Raji (cell line): ENCODE measurements around the gene SSRP1.

Experiments
- POLR2A ChIP-seq: IDR thresholded peaks from 2 replicates; pipeline ENCODE4 v1.6.1; 2011; ENCODE audit warnings: low read depth, low read length, control low read depth; ENCODE audit not compliant: insufficient read depth

Gene SSRP1

DNA sequence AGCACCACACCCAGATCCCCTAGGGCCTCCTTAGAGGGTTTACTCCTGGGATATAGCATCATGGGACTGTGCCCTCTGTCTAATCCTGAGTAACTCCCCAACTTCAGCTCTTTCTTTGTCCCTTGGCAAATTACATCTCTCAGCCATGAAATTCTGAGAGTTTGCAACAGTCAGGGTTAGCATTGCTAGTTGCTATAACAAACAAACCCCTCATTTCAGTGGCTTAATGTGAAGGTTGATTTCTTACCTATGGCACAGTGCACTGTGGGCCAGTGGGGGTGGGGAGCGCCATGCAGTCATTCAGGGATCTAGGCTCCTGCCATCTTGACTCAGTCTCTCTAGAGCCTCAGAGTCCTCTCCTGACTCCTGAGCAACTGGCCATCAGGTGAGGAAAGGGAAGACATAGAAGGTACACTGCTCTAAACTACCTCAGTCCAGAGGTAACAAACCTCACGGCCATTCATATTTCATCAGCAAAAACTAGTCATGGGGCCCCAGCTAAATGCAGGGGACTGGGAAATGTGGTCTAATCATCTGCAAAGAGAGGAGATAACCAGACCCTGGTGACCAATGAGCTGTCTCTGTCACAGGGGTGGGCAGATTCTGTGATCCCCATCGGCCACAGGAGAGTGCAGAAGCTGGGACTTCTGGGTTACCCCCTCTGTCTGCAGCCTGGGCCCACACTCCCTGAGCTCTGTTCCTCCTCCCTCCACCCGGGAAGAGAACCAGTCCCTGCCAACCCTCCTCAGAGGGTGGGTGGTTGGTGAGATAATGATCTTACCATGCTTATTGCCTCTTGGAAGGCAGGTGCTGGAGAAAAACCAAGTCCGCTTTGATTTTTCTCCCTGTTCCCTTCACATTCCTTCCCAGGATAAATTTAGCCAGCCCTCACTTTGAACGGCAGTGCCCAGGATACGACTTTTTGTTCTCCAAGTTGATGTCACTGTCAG lies 27.7 kb upstream of the SSRP1 start:
- TF ChIP-seq POLR2A, result no peak

DNA sequence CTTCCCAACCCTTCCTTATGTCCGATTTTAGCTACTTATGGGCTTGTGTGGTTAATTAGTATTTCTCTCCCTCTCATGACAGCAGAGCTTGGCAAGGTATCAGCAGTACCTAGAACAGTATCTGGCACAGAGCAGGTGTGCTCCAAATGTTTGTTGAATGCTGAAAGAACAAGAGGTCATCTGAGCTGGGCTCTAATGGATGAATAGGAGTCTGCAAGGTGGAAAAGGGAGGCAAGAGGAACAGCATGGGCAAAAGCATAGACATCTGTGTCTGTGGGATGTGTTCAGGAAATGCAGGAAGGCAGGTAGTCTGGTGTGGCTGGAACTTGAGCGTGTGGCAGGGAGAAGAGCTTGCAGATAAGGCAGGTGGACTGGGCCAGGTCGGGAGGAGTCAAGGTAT lies 26.2 kb upstream of the SSRP1 start:
- TF ChIP-seq POLR2A, result no peak

DNA sequence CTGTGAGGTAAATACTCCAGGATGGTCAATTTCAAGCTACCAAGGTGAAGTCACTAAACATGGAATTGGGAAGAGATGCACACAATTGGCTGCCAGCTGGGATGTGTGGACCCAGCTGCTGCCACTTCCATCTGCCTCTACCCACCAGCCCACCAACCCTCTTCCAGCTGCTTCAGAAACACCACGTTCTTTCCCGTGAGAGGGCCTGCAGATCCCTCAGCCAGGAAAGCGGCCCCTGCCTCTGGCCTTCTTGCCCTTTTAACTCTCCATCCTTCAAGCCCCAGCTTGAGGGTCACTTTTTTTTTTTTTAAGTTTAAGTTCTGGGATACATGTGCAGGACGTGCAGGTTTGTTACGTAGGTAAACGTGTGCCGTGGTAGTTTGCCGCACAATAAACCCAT lies 25.3 kb upstream of the SSRP1 start:
- no peak for TF ChIP-seq POLR2A

DNA sequence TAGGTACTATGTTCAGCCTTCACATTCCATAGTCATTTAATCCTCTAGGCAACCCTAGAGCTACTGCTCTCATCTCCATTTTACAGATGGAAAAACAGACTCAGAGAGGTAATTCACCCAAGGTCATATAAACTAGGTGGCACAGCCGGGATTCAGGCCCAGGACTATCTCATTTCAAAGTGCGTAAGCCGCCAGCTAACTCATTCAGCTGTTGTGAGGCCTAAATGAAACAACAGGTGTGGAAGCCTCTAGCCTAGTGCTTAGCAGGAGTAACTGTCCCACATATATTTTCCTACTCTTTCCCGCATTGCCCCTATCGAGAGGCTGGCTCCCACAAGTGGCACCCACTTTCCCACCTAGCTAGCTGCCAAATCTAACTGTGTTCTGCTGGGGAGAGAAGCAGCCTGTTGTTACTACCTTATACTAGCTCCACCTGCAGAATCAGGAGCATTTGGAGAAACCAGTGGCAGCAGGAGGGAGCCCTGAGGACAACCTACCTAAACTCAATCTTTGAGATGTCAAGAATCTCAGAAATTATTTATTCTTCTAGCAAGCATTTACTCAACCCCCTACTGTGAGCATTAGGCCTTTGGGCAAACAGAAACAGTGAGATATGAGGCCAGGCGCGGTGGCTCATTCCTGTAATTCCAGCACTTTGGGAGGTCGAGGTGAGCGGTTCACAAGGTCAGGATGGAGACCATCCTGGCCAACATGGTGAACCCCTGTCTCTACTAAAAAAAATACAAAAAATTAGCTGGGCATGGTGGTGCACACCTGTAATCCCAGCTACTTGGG lies 24.4 kb upstream of the SSRP1 start:
- no peak for TF ChIP-seq POLR2A

DNA sequence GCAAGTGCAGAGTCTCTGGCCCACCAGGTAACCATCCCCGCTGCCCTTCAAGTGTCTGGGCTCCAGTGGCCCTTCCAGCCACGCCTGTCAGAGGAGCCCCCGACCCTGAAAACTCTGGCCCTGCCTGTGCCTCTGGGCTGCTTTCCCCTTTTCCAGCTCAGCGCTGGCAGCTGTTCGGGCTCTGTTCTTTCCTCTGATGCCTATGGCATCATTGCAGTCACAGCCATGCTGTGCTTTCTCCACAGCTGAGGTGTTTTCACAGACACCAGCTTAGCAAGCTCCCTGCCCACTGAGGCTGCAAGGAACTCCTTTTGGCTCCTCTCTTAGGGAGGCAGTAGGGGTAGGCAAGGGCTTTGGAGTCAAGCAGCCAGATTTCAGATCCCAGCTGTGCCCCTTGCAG lies 23.7 kb upstream of the SSRP1 start:
- no peak for TF ChIP-seq POLR2A

DNA sequence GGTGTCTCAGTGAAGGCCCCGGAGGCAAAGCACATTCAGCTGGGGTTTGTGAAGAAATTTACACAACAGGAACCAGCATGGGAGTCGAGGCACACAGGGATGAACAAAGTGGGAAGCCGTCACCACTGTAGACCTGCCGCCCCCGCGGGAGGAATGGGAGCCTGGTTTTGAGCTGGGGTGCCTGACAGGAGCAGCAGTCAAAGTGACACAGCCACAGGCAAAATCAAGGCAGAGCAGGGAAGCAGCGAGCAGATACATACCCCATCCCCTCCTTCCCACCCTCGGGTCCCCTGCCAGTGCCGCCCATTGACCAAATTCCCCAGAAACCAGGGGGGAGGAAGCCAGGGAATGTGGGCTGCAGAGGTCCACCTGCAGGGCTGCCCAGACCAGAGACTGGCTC lies 23.3 kb upstream of the SSRP1 start:
- TF ChIP-seq POLR2A, result no peak

DNA sequence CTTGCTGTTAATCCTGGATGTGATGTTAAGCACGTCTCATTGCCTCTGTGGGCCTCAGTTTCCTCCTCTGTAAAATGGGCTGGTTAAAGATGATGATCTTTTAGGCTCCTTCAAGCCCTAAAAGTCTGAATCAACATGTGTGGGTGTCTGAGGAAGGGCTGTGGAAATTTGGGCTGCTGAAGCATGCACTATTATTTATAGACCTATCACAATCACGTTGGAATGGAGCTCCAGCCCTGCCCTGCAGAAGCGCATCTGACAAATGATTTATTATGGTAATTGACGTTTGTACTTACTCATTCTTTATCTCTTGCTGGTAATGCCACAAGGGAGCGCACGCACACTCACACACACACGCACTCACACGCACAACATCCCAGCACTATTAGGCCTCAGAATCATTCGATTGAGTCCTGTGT lies 22.9 kb upstream of the SSRP1 start:
- no peak for TF ChIP-seq POLR2A

DNA sequence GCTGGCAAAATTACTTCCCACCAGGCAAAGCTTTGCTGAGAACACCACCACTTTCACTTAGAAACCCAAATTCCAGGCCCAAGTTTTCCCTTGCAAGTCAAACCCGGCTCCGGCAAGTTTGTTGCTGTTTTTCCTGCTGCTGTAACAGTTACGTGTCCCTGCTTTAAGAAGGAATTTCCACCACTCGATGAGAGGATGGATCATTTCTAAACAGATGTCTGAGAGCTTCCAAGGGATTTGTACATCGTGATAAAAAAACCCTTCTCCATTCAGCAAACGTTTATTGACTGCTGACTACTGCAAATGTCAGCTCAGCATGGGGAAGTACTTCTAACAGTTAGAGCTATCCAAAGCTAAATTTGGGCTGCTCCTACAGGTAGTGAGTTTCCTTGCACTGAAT lies 22.2 kb upstream of the SSRP1 start:
- no peak for TF ChIP-seq POLR2A

DNA sequence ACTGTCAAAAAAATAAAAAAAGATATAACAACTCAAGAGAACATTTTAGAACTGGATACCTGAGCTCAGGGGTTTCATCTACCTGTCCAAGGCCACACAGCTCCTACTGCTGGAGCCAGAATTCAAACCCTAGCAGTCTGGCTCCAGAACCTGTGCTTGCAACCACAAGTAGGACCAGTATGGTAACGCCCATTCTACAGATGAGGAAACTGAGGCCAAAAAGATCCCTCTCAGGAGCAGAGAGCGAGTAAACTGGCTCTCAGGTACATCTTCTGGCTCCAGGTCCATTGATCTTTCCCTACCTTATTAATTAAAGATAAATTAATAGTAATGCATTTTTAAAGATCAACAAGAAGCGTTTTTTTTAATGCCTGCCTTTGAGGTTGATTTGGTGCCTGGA lies 21.6 kb upstream of the SSRP1 start:
- TF ChIP-seq POLR2A, result no peak

DNA sequence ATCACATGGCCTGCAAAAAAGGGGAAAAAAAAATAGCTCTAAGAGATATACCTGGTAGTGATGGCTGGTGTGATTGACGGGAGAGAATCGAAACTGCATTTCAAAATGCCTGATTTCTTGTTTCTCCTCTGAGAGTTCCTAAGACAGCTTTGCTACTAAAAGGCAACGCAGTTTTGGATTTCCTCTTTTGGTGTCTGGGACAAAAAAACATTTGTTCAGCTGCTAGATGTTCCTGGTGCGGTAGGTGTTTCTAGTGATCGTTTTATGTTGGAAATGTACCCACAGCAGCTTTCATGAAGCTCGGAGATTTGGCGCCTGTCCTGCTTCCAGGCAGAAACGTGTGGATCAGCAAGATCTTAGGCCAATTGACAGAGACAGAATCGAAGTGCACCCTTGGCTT lies 20.6 kb upstream of the SSRP1 start:
- no peak for TF ChIP-seq POLR2A

DNA sequence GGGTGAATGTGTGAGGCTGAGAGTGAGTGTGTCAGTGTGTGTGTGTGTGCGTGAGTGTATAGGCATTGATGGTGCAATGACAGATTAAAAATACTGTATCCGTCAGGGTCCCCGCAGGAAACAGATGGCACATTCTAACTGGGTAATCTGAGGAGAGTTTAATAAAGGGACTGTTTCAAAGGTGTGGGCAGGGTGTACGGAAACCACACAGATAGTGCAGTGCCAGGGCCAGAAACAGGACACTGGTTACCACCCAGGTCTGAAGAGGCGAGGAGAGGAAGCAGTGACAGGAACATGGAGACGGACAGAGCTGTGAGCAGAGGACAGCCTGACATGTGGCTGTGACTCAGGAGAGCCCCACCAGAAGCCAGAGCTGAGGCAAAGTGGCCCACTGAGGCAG lies 19.0 kb upstream of the SSRP1 start:
- no peak for TF ChIP-seq POLR2A

DNA sequence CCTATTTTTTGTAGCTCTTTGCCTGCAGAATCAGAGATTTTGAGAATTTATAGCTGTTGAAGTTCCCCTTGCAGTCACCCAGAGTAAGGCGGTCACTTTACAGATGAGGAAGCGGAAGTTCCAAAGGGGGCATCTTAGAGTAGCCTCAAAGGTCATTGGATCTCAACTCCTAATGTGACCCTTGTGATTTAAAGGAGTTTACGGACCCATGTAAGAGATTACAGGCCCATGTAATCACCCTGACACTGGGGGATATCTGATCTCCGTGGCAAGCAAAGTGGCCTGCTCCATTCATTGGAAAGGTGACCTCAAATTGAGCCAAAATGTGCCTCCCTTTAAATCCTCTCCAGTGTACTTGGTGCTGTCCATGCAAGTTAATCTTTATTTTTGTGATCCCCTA lies 18.2 kb upstream of the SSRP1 start:
- TF ChIP-seq POLR2A, result no peak

DNA sequence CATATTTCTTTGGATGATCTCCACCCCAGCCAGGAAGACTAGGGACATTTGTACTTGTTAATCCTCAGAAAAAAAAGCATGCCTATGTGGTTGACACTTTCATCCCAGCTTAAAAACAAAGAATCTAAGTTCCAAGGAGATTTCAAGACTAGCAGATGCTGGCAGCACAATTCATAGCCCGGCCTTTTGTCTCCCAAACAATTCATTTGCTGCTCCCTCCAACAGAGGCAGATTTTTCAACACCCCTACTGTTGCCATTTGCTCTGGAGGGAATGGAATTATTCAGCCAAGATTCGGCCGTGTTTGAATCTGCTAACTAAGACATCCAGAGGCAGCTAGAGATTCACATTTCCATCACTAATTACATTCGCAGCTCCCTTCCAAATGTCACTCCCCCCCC lies 17.8 kb upstream of the SSRP1 start:
- no peak for TF ChIP-seq POLR2A

DNA sequence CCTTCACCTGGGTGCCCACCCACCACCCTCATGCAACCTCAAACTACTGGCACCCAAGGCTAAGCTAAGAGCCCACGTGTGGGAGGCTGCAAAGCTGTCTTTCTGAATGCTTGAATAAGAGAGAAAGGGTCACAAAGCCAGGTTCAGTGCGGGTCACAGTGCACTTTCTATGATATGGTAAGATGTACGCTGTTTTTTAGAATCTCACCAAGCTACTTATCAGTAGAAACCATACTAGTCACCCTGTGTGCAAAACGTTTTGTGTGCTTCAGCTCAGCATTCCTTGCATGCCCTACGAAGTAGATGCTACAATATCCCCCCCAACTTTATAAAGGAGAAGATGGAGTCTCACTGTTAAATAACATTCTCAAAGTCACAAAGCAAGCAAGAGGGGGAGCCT lies 17.3 kb upstream of the SSRP1 start:
- TF ChIP-seq POLR2A, result no peak

DNA sequence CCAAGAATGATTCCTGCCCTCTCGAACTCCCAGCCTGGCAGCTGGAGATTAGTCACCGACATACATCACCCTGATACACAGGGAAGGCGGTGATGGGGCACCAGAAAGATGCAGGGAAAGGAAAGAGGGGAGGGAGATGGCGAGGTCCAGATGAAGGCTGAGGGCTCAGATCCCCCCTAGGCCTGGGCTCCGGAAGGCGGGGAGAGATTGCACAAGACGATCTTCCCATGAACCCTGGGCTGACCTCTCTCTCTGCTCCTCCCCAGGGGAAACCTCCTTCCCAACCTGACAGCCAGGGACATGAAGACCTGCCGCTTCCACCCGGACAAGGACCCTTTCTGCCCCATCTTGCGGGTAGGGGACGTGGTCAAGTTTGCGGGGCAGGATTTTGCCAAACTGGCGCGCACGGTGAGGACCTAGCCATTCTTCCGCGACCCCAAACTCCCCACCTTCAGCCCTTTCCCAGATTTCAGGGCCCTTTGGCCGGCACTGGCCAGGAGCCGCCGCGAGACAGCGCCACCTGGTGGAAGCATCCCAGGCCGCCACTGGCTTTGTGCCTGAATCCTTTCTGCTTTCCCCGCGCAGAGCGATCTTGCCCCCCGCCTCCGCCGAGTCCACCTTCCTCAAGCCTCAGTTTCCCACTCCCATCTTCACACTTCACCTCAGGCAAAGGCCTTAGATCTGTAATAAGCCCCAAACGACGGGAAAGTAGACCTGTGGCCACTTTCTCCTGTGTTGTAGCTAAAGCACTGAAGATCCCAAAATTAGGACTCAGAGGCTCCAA lies 14.0 kb upstream of the SSRP1 start:
- no peak for TF ChIP-seq POLR2A
